ENCODE data around the gene COPB1. TPM values are rescaled to one million over a fixed set of nuclear protein-coding genes. Genes with fewer than 3 reads are reported as not detected.
A peak's percentile ranks its signal among the peaks of the same experiment; 100 is the strongest.

The COPB1 gene
- total and polyA plus RNA-seq, 9 of the 15 experiments (the other 6 are each of a cell fraction or from before 2014, with no cell fraction given) = 64.7 to 188 (median 91.6) TPM

- no peak for TF ChIP-seq GTF2A2 (tag; IDR thresholded peaks at IDR 0.05)
- no peak for TF ChIP-seq HDGF (IDR thresholded peaks at IDR 0.05)
- TF ChIP-seq PTTG1 (tag; IDR thresholded peaks at IDR 0.05; ENCODE audit: low read depth) = no peak
- TF ChIP-seq SIN3B (IDR thresholded peaks at IDR 0.05; ENCODE audit: low read depth) = peak; percentile 77
- TF ChIP-seq TCFL5 (CRISPR knock-in tag; conservative IDR thresholded peaks at IDR 0.05) = no peak
- no peak for TF ChIP-seq CHD4 (IDR thresholded peaks at IDR 0.05; ENCODE audit: insufficient read depth, insufficient replicate concordance, low read depth, low read length, poor library complexity, severe bottlenecking)
- TF ChIP-seq HNRNPUL1 (IDR thresholded peaks at IDR 0.05; ENCODE audit: low read length) = no peak
- no peak for TF ChIP-seq HNRNPK (IDR thresholded peaks at IDR 0.05; ENCODE audit: low read depth, low read length, poor library complexity, severe bottlenecking)
- TF ChIP-seq YY1 (IDR thresholded peaks at IDR 0.05; ENCODE audit: borderline replicate concordance in 1 of 3, control insufficient read depth in 1 of 3, extremely low read depth in 1 of 3, insufficient read depth in 3 of 3, insufficient read length in 1 of 3, insufficient replicate concordance in 2 of 3, low read depth in 1 of 3, low read length in 2 of 3) = peak in 2 of 3 experiments; percentile 71 to 80
- TF ChIP-seq MITF (IDR thresholded peaks at IDR 0.05) = no peak
- TF ChIP-seq SNAPC5 (CRISPR knock-in tag; IDR thresholded peaks at IDR 0.05) = no peak
- TF ChIP-seq GATAD2A (IDR thresholded peaks at IDR 0.05) = no peak
- TF ChIP-seq HIVEP1 (CRISPR knock-in tag; IDR thresholded peaks at IDR 0.05) = no peak; the same call in 1 of the 2 replicates
- TF ChIP-seq CBX5 (IDR thresholded peaks at IDR 0.05; ENCODE audit: borderline replicate concordance, low read depth) = no peak
- no peak for TF ChIP-seq ETV6 (IDR thresholded peaks at IDR 0.05; ENCODE audit: borderline replicate concordance in 1 of 2, low read depth in 2 of 2, low read length in 1 of 2)
- no peak for TF ChIP-seq ETV6 (CRISPR knock-in tag; IDR thresholded peaks at IDR 0.05; ENCODE audit: borderline replicate concordance)
- no peak for TF ChIP-seq RBM15 (IDR thresholded peaks at IDR 0.05; ENCODE audit: insufficient read depth, low read length)
- 0 out of 2 replicates have a peak, but pooled peaks have one; percentile 9 for TF ChIP-seq ZNF24 (IDR thresholded peaks at IDR 0.05)
- no peak for TF ChIP-seq SAFB2 (IDR thresholded peaks at IDR 0.05; ENCODE audit: borderline replicate concordance, low read depth, low read length, severe bottlenecking)
- TF ChIP-seq ZNF717 (CRISPR knock-in tag; IDR thresholded peaks at IDR 0.05) = no peak
- TF ChIP-seq ZNF280B (CRISPR knock-in tag; IDR thresholded peaks at IDR 0.05) = no peak
- TF ChIP-seq MCM7 (IDR thresholded peaks at IDR 0.05) = no peak
Measured at GRCh38 chr11:14519917-14520746, 20.5 kb upstream of the COPB1 start, which contains the start of gene PSMA1 (continued).

Measured in K562 (cell line).